NK-92 (cell line): ENCODE measurements around the gene SOAT1.

Experiments
- DNase-seq: peaks from one replicate; lab custom pipeline; 2025; ENCODE audit not compliant: unreplicated experiment; lab: John Stamatoyannopoulos, UW

The SOAT1 gene

GRCh38 chr1:179303200-179303785 is 9.7 kb downstream of the SOAT1 start:
- no peak for DNase-seq

- no peak for DNase-seq
Measured at GRCh38 chr1:179305450-179305849, 11.9 kb downstream of the SOAT1 start.

- no peak for DNase-seq
Measured at GRCh38 chr1:179310291-179310690, 16.7 kb downstream of the SOAT1 start.

- DNase-seq: no peak
Measured at GRCh38 chr1:179310721-179311120, 17.1 kb downstream of the SOAT1 start.

GRCh38 chr1:179311149-179311700 is 17.6 kb downstream of the SOAT1 start:
- no peak for DNase-seq

- DNase-seq: no peak
Measured at GRCh38 chr1:179313004-179313403, 19.4 kb downstream of the SOAT1 start.

- DNase-seq: no peak
Measured at GRCh38 chr1:179314928-179315327, 21.3 kb downstream of the SOAT1 start.

- no peak for DNase-seq
Measured at GRCh38 chr1:179318491-179318890, 24.9 kb downstream of the SOAT1 start.

GRCh38 chr1:179321533-179322216 is 28.1 kb downstream of the SOAT1 start:
- no peak for DNase-seq

- no peak for DNase-seq
Measured at GRCh38 chr1:179322557-179322956, 29.0 kb downstream of the SOAT1 start.

- DNase-seq: no peak
Measured at GRCh38 chr1:179323436-179323835, 29.8 kb downstream of the SOAT1 start.

- DNase-seq: no peak
Measured at GRCh38 chr1:179325836-179326235, 32.2 kb downstream of the SOAT1 start.

- DNase-seq: no peak
Measured at GRCh38 chr1:179326746-179327145, 33.1 kb downstream of the SOAT1 start.

GRCh38 chr1:179327196-179327595 is 33.6 kb downstream of the SOAT1 start:
- no peak for DNase-seq

GRCh38 chr1:179327679-179328078 is 34.1 kb downstream of the SOAT1 start:
- DNase-seq: no peak

- no peak for DNase-seq
Measured at GRCh38 chr1:179329862-179330261, 36.3 kb downstream of the SOAT1 start.

GRCh38 chr1:179334440-179334839 is 40.8 kb downstream of the SOAT1 start:
- no peak for DNase-seq

GRCh38 chr1:179337288-179337687 is 43.7 kb downstream of the SOAT1 start:
- DNase-seq: no peak

GRCh38 chr1:179337942-179338560 is 44.5 kb downstream of the SOAT1 start:
- DNase-seq: no peak

- DNase-seq: no peak
Measured at GRCh38 chr1:179340918-179341317, 47.3 kb downstream of the SOAT1 start.

- no peak for DNase-seq
Measured at GRCh38 chr1:179341943-179342547, 48.4 kb downstream of the SOAT1 start.
